Measurements from ENCODE around the gene LIMA1. TPM values are rescaled to one million over a fixed set of nuclear protein-coding genes. Genes with fewer than 3 reads are reported as not detected.
A peak's percentile ranks its signal among the peaks of the same experiment; 100 is the strongest.

The LIMA1 gene
- total RNA-seq, 4 donors from 2014 or later = 87.7 to 213 (median 152) TPM

GRCh38 chr12:50271724-50272247 lies 11.5 kb downstream of the LIMA1 start:
- peaks cover 0 to 37% (median 0%) of the 10 kb centered on the region in 4 donors for H3K4me1 ChIP-seq
- WGBS, 2 donors = 17 to 22% methylated on average over 2 of the region's 2 CpGs
- no peaks in the 10 kb centered on the region for H3K9me3 ChIP-seq
- DNase-seq (ENCODE audit: low spot score in 2 of 2) = peak in 1 of 2 donors; percentile 38
- H3K36me3 ChIP-seq = no peaks in the 10 kb centered on the region
- TF ChIP-seq EP300 (IDR thresholded peaks at IDR 0.05) (peak in 1 of 2 donors; percentile 47), CTCF (IDR thresholded peaks at IDR 0.05) (no peak), POLR2A (IDR thresholded peaks at IDR 0.05) (no peak)
- peak overlapping the region; percentile 47 to 88 (median 70) for H3K27ac ChIP-seq
- peak overlapping the region in 3 of 4 donors; percentile 0 to 34 (median 17) for H3K4me3 ChIP-seq
- no peaks in the 10 kb centered on the region for H3K27me3 ChIP-seq

- WGBS, 2 donors = 98 to 100% methylated on average over 2 of the region's 2 CpGs
- DNase-seq (ENCODE audit: low spot score in 2 of 2) = no peak
- Histone ChIP-seq H3K4me1 (peaks cover 0 to 20% (median 0%) of the 10 kb centered on the region in 4 donors), H3K36me3 (peaks cover 0 to 7% (median 0%) of the 10 kb centered on the region in 3 donors), H3K27ac (no peak overlapping the region), H3K9me3 (no peaks in the 10 kb centered on the region), H3K27me3 (no peaks in the 10 kb centered on the region), H3K4me3 (no peak overlapping the region)
- TF ChIP-seq EP300 (IDR thresholded peaks at IDR 0.05) = no peak
- TF ChIP-seq CTCF (IDR thresholded peaks at IDR 0.05) = no peak
- TF ChIP-seq POLR2A (IDR thresholded peaks at IDR 0.05) = no peak
Measured at GRCh38 chr12:50268482-50268881, 14.8 kb downstream of the LIMA1 start.

- Histone ChIP-seq H3K9me3 (no peaks in the 10 kb centered on the region), H3K4me1 (peaks cover 0 to 5% (median 0%) of the 10 kb centered on the region in 4 donors), H3K4me3 (no peak overlapping the region), H3K27ac (no peak overlapping the region), H3K36me3 (peaks cover 0 to 7% (median 0%) of the 10 kb centered on the region in 3 donors), H3K27me3 (no peaks in the 10 kb centered on the region)
- no peak for DNase-seq (ENCODE audit: low spot score in 2 of 2)
- WGBS, 2 donors = 80 to 90% methylated on average over 1 of the region's 1 CpG
- TF ChIP-seq POLR2A (IDR thresholded peaks at IDR 0.05) (no peak), EP300 (IDR thresholded peaks at IDR 0.05) (no peak), CTCF (IDR thresholded peaks at IDR 0.05) (no peak)
Measured at GRCh38 chr12:50265770-50266524, 17.4 kb downstream of the LIMA1 start.

- H3K36me3 ChIP-seq = peaks cover 0 to 7% (median 0%) of the 10 kb centered on the region in 3 donors
- no peaks in the 10 kb centered on the region for H3K9me3 ChIP-seq
- H3K4me1 ChIP-seq = peaks cover 0 to 21% (median 11%) of the 10 kb centered on the region in 4 donors
- 94 to 95% methylated on average over 2 of the region's 2 CpGs for WGBS, 2 donors
- H3K27me3 ChIP-seq = no peaks in the 10 kb centered on the region
- no peak for DNase-seq (ENCODE audit: low spot score in 2 of 2)
- H3K4me3 ChIP-seq = no peak overlapping the region
- no peak overlapping the region for H3K27ac ChIP-seq
- no peak for TF ChIP-seq POLR2A (IDR thresholded peaks at IDR 0.05)
- TF ChIP-seq CTCF (IDR thresholded peaks at IDR 0.05) = no peak
- TF ChIP-seq EP300 (IDR thresholded peaks at IDR 0.05) = no peak
Measured at GRCh38 chr12:50263832-50264231, 19.5 kb downstream of the LIMA1 start.

GRCh38 chr12:50261654-50262053 lies 21.7 kb downstream of the LIMA1 start:
- no peak overlapping the region for H3K27ac ChIP-seq
- no peaks in the 10 kb centered on the region for H3K9me3 ChIP-seq
- no peak overlapping the region for H3K4me3 ChIP-seq
- WGBS, 2 donors = 90 to 93% methylated on average over 3 of the region's 3 CpGs
- H3K36me3 ChIP-seq = peaks cover 0 to 7% (median 0%) of the 10 kb centered on the region in 3 donors
- no peak for DNase-seq (ENCODE audit: low spot score in 2 of 2)
- TF ChIP-seq EP300 (IDR thresholded peaks at IDR 0.05) (no peak), CTCF (IDR thresholded peaks at IDR 0.05) (no peak), POLR2A (IDR thresholded peaks at IDR 0.05) (no peak)
- H3K27me3 ChIP-seq = no peaks in the 10 kb centered on the region
- peaks cover 0 to 40% (median 25%) of the 10 kb centered on the region in 4 donors for H3K4me1 ChIP-seq
